Hepatic stellate cell (primary cell): ENCODE results near the gene LSP1.
"Not testable (repeated sequence)": the region's sequence is repeated elsewhere in the genome, so short reads cannot be mapped to it uniquely, and the experiment has no call there.

ENCODE experiments used
- DNase-seq: peaks from one replicate; pipeline ENCODE4 v3.0.0; 2011; ENCODE audit warnings: low spot score

The LSP1 gene

DNA sequence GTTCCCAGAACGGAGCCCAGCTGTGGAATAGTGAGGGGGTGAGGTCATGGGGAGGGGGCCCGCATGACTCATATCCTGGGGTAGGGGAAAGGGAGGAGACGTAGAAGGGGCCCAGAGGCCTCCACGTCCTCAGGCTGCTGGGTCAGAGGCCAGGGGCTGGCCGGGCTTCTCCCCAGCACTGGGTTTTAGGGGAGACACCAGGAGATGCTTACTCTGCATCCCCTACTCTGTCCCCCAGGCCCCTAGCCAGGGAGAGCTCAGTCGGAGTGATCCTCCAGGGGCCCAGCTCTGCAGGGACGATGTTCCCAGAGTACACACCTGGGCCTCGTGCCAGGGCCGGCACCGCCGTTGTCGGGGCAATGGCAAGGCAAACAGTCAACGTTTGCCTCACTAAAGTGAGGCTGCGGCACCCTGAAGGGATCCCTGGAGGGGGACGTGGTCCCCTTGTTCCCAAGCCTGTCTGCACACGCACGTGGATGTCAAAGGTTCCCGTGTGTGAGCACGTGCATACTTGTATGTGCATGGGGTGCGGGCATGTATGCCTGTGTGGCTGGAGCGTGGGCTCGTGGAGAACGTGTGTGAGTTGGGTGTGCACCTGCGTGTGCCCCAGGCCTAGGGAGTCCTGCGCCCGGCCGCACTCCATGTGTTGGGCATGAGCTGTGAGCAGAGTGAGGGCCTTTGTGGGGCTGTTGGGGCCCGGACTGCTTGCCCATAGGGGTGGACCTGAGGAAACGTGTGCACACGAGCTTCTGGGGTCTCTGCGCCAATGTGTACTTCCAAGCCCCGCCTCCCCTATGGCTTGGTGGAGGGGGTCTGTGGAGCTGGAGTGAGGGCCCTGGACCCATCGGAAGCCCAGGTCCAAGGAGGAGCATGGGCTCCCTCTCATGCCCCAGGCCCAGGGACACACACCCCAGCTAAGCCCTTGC is 24.6 kb downstream of the LSP1 start:
- no peak for DNase-seq

DNA sequence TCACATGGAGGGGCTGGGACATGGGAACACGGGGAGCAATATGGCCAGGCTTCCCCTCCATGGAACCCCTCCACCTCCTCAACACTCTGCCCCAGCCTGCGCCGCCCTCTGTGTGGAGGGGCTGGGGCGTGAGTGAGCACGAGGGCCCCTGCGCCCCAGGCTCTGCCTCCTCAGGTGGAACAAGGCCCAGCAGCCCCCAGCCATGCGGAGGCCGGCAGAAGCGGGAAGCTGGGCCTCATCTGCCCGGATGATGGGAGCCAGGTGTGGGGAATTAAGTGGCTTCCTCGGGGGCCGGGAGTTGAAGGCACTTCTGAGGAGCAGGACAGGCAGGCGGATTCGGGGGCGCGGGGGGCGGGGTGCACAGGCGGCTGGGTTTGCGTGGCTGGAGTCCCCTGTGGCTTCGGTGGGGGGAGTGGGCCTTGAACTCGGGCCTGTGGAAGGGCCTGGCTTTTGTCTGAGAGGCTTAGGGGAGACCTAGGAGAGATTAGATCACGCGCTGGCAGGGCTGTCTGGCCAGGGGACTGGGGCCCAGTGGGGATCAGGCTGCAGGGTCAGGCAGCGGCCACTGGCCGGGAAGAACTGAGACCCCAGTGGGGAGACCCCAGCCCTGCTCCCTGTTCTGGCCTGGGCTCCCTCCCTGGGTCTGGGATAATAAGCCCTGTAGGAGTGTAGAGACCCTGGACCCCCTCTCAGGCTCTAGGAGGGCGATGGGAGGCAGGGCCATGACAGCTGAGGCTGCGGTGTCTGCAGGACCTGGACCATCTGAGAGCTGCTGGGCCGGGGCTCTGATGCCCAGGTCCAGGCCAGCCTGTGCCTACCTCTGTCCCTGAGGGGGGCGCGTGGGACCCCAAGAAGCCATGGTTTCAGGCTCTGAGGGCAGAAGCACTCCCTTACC is 25.5 kb downstream of the LSP1 start:
- no peak for DNase-seq

DNA sequence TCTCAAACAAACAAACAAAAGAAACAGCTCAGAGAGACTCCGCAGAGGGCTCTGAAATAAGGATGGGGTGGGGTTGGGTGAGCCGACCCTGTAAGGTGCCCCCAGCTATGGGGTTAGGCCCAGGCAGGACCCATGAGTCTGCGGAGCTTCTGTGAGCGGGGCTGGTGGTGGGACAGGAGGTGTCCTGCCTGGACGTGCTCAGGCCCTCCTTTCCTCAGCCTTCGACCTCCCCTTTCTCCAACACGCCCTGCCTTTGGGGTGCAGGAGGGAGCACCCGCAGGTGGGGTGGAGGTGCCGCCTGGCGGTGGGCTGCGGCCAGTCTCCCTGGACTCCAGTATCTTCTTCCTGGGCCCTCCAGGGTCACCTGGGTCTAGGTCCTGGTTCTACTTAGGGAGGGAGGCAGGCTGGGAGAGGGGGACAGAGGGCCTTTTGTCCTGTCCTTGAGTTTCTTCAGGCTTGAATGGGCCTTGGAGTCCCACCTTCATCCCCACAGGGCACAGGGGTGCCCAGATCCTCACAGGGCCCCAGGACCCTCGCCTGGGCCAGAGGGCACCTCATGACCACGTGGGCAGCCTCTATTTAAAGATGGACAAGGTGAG is 26.6 kb downstream of the LSP1 start:
- DNase-seq: no peak

DNA sequence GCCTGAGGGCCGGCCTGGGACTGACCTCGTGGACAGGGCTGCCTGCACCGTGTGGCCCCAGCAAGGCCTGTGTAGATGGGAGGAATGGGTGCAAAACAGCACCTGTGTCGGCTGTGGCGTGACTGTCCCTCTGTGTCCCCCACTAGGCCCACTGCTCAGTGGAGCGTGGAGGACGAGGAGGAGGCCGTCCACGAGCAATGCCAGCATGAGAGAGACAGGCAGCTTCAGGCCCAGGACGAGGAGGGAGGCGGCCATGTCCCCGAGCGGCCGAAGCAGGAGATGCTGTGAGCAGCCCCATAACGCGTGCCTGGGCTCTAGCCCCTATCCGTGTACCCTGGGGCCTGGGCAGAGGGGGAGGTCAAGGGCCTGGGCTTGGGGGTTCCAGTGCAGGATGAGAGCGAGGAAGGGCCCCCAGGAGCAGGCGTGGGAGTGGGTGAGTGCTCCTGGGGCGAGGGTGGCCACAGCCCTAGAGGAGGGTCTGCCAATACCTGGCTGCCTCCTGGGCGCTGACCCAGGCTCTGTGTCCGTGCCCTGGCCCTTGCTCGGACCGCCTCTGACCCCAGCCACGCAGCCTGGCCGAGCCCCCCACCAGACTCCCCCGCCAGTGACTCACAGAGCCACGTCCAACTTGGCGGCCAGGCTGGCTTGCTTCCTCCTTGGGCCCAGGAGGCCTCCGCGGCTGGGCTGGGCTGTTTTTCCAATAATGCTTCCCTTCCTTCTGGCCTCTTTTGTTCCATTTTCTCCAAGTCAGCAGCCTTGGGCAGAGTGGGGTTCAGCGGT is 27.2 kb downstream of the LSP1 start:
- DNase-seq: no peak

GRCh38 chr11:1880746-1881441 is 28.0 kb downstream of the LSP1 start:
- DNase-seq: no peak

GRCh38 chr11:1881442-1882264 is 28.8 kb downstream of the LSP1 start:
- DNase-seq: no peak

DNA sequence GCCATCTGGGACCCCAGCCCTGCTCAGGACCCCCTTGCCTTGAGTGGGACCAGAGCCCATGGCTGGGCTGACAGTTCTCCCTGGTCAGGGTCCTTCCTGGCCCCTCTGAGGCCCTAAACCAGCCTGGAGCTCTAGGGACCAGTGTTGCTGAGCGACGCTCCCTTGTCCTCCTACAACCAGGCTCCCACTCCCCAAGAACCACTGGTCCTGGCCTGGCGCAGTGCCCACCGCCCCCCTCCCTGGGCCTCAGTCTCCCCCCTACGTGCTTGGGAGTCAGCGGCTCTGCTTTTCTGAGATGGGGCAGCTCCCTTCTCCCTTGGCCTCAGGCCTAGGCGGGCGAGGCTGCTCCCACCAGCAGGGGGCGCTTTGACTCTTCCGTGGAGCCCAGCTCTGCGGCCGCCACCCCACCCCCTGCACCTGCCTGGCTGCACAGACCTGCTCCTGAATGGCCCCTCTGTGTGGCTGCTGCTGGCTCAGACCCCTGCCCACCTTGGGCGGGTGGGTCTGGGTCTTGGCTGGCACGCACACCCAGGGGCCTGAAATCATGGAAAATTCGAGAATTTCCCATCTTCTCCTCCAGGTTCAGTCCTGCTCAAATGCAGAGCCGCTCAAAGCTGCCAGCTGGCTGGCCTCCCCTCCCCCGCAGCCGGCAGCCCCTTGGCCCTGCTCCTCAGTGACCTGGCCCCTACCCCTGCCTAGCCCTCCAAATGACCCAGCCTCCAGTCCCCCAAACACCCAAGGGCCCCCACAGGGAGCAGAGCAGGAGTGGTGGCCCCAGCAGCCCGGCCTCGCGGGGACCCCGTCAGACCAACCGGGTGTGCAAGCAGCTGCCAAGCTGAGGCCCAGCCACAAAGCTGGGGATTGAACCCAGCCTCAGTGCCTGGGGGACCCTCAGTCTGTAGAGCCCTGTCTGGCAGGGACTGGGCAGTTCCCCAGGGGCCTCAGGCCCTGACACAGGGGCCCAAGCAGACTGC is 29.7 kb downstream of the LSP1 start:
- peak; percentile 91 for DNase-seq

- no peak for DNase-seq
Observed at GRCh38 chr11:1883346-1884302, 30.7 kb downstream of the LSP1 start.

- DNase-seq: no peak
Observed at GRCh38 chr11:1884303-1884700, 31.4 kb downstream of the LSP1 start.

DNA sequence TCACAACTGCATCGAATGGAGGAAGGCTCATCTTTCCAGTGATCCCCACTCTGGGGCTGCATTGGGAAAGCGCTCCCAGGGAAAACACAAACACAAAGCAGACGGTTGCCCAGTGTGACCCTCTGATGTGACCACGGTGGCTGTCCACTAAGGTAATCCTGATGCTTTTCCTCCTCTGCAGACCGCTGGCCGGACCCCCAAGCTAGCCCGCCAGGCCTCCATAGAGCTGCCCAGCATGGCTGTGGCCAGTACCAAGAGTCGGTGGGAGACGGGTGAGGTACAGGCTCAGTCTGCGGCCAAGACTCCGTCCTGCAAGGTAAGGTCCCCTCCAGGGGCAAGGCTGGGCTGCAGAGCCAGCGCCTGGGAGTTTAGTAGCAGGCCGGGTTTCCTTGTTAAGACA is 33.7 kb downstream of the LSP1 start:
- not testable (repeated sequence) for DNase-seq

GRCh38 chr11:1887451-1888346 is 34.8 kb downstream of the LSP1 start:
- no peak for DNase-seq

DNA sequence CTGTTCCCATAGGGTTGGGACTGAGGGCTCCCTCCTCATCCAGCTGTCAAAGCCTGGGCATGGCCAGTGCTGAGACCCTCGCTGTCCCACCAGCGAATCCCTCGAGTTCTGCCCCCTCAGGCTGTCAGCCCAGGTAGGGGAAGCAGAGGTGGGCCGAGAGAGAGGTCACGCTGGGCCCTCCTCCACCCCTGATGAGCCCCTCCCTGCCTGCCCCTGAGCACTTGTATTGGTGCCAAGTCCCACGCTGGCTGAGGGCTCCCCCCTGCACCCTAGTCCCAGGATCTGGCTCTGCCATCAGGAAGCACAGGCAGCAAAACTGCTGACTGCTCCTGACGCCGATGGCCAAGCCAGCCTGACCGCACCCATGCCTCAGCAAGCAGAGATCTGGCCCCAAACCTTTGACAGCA is 35.5 kb downstream of the LSP1 start:
- DNase-seq: no peak

GRCh38 chr11:1888811-1889210 is 35.9 kb downstream of the LSP1 start:
- no peak for DNase-seq

GRCh38 chr11:1889224-1889930 is 36.5 kb downstream of the LSP1 start:
- no peak for DNase-seq

- DNase-seq: no peak
Observed at GRCh38 chr11:1889941-1890855, 37.3 kb downstream of the LSP1 start.
